Mesenchymal stem cell (in vitro differentiated cells and primary cell): Measurements from ENCODE around the gene ERLIN1.

ENCODE experiments used
- DNase-seq: peaks from one replicate; pipeline ENCODE4 v3.0.0-alpha.2; 2013
- H2AFZ ChIP-seq: one replicate; pipeline ENCODE4 v1.6.1; 2013; ENCODE audit warnings: low read depth, mild to moderate bottlenecking, control low read depth, inconsistent platforms, low read length, moderate library complexity
- H2AK5ac ChIP-seq: 2 replicates; pipeline ENCODE4 v1.6.1; 2013; ENCODE audit warnings: low read length, moderate library complexity, mild to moderate bottlenecking, inconsistent platforms; ENCODE audit not compliant: severe bottlenecking
- H2BK120ac ChIP-seq: one replicate; pipeline ENCODE4 v1.6.1; 2013; ENCODE audit warnings: low read depth, mild to moderate bottlenecking, inconsistent platforms, low read length, moderate library complexity
- H2BK12ac ChIP-seq, 2 experiments: one replicate each; pipeline ENCODE4 v1.6.1; 2013; ENCODE audit warnings: inconsistent platforms in 2 of 2, low read length in 2 of 2, mild to moderate bottlenecking in 2 of 2, moderate library complexity in 2 of 2, control low read depth in 1 of 2
- H2BK15ac ChIP-seq: one replicate; pipeline ENCODE4 v1.6.1; 2013; ENCODE audit warnings: mild to moderate bottlenecking, low read depth, inconsistent platforms; ENCODE audit not compliant: poor library complexity, severe bottlenecking
- H2BK5ac ChIP-seq: 2 replicates; pipeline ENCODE4 v1.6.1; 2013; ENCODE audit warnings: low read depth, mild to moderate bottlenecking, low read length, control low read depth, inconsistent platforms; ENCODE audit not compliant: poor library complexity, severe bottlenecking
- H3K14ac ChIP-seq, 2 experiments: one replicate each; pipeline ENCODE4 v1.6.1; 2013; ENCODE audit warnings: inconsistent platforms in 2 of 2, low read length in 2 of 2, control low read depth in 1 of 2, mild to moderate bottlenecking in 1 of 2, moderate library complexity in 1 of 2
- H3K18ac ChIP-seq, 2 experiments: one replicate each; pipeline ENCODE4 v1.6.1; 2013; ENCODE audit warnings: inconsistent platforms in 2 of 2, low read length in 2 of 2, control low read depth in 1 of 2, low read depth in 1 of 2, mild to moderate bottlenecking in 1 of 2
- H3K23ac ChIP-seq, 2 experiments: one replicate each; pipeline ENCODE4 v1.6.1; 2013; ENCODE audit warnings: inconsistent platforms in 2 of 2, low read length in 2 of 2, mild to moderate bottlenecking in 2 of 2, moderate library complexity in 2 of 2, control low read depth in 1 of 2
- H3K27ac ChIP-seq: 2 replicates; pipeline ENCODE4 v1.5.1; 2013; ENCODE audit warnings: mild to moderate bottlenecking, moderate library complexity, low read length, control low read depth, inconsistent platforms; ENCODE audit not compliant: poor library complexity, severe bottlenecking
- H3K27me3 ChIP-seq, 2 experiments: 2 replicates each; pipeline versions ENCODE4 v1.6.1 to v1.7.0; 2013; ENCODE audit warnings: low read length in 2 of 2, mild to moderate bottlenecking in 2 of 2, moderate library complexity in 2 of 2, control low read depth in 1 of 2, inconsistent platforms in 1 of 2; ENCODE audit not compliant: control insufficient read depth in 1 of 2, insufficient read depth in 1 of 2
- H3K36me3 ChIP-seq, 2 experiments: 2 replicates each; pipeline versions ENCODE4 v1.6.1 to v1.7.0; 2013; ENCODE audit warnings: low read length in 2 of 2, control low read depth in 1 of 2, inconsistent platforms in 1 of 2, low read depth in 1 of 2, mild to moderate bottlenecking in 1 of 2; ENCODE audit not compliant: insufficient read depth in 2 of 2, control insufficient read depth in 1 of 2
- H3K4ac ChIP-seq, 2 experiments: one replicate each; pipeline ENCODE4 v1.6.1; 2013; ENCODE audit warnings: inconsistent platforms in 2 of 2, low read length in 2 of 2, mild to moderate bottlenecking in 2 of 2, moderate library complexity in 2 of 2, control low read depth in 1 of 2, low read depth in 1 of 2
- H3K4me1 ChIP-seq: 2 replicates; pipeline ENCODE4 v1.6.1; 2013; ENCODE audit warnings: low read depth, low read length, control low read depth; ENCODE audit not compliant: control insufficient read depth, insufficient read depth
- H3K4me2 ChIP-seq: 2 replicates; pipeline ENCODE4 v1.6.1; 2013; ENCODE audit warnings: low read length, mild to moderate bottlenecking, inconsistent platforms; ENCODE audit not compliant: poor library complexity, severe bottlenecking
- H3K4me3 ChIP-seq, 2 experiments: 2 replicates each; pipeline versions ENCODE4 v1.5.1 to v1.7.0; 2013; ENCODE audit warnings: low read length in 2 of 2, mild to moderate bottlenecking in 2 of 2, control low read depth in 1 of 2, low read depth in 1 of 2; ENCODE audit not compliant: insufficient read depth in 1 of 2
- H3K79me1 ChIP-seq: replicated peaks from 2 replicates; pipeline ENCODE4 v1.6.1; 2013; ENCODE audit warnings: mild to moderate bottlenecking, control low read depth, low read length, inconsistent platforms; ENCODE audit not compliant: poor library complexity, severe bottlenecking
- H3K9ac ChIP-seq: 2 replicates; pipeline ENCODE4 v1.7.0; 2013; ENCODE audit warnings: mild to moderate bottlenecking, low read length, moderate library complexity
- H3K9me3 ChIP-seq: 2 replicates; pipeline ENCODE4 v1.7.0; 2013; ENCODE audit warnings: mild to moderate bottlenecking, low read length; ENCODE audit not compliant: control insufficient read depth
- H4K8ac ChIP-seq: one replicate; pipeline ENCODE4 v1.6.1; 2013; ENCODE audit warnings: inconsistent platforms, mild to moderate bottlenecking, low read length, moderate library complexity
- H4K91ac ChIP-seq: one replicate; pipeline ENCODE4 v1.6.1; 2013; ENCODE audit warnings: mild to moderate bottlenecking, low read length, inconsistent platforms
- WGBS: methylation state at CpG from one replicate; pipeline ENCODE4 v1.1.7; 2013; ENCODE audit warnings: mixed read lengths; 5-methylcytosine and 5-hydroxymethylcytosine counted together

ERLIN1 gene

DNA sequence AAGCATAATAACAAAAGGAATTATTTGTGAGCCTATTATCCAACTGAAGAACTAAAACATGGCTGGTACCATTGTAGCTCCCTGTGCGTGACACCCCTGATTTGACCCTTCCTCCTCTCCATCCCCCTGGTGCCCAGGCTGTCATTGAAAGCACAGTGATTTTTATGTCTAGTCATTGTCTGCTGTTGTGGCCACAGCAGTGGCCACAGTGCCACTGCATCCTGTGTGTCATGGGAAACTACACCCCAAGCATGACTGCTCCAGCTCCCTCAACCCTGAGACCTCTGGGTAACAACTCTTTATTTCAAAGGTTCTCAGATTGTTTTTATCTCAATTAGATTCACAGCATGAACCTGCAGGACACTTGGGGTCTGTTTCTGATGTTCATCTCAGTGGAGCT is 52.0 kb downstream of the ERLIN1 start:
- 88% methylated on average over 1 of the region's 1 CpG for WGBS

DNA sequence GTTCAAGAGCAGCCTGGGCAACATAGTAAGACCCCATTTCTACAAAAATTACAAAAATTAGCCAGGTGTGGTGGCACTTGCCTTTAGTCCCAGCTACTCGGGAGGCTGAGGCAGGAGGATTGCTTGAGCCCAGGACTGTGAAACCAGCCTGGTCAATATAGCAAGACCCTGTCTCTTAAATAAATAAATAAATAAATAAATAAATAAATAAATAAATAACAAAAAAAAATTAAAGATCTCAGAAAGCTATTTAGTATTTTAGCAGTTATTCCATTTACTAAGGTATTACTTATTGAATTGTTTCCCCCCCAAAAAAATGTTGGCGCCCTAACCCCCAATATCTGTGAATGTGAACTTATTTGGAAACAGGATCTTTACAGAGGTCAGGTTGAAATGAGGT is 53.4 kb downstream of the ERLIN1 start:
- Histone ChIP-seq H3K79me1 (no peaks in the 10 kb centered on the region), H3K4me3 (no peak overlapping the region), H2BK15ac (no peak overlapping the region), H3K27ac (no peak overlapping the region), H2AK5ac (no peak overlapping the region), H3K18ac (no peak overlapping the region), H4K91ac (no peak overlapping the region), H3K9ac (no peak overlapping the region), H2AFZ (no peak overlapping the region), H4K8ac (no peak overlapping the region), H2BK120ac (no peak overlapping the region), H2BK5ac (no peak overlapping the region), H3K9me3 (no peaks in the 10 kb centered on the region), H3K4me2 (no peak overlapping the region), H3K4ac (no peak overlapping the region), H3K23ac (no peak overlapping the region), H2BK12ac (no peak overlapping the region), H3K4me1 (no peaks in the 10 kb centered on the region), H3K36me3 (no peaks in the 10 kb centered on the region), H3K27me3 (peaks cover 5 to 38% of the 10 kb centered on the region in 2 experiments), H3K14ac (no peak overlapping the region)
- WGBS = 100% methylated on average over 2 of the region's 2 CpGs
- DNase-seq = no peak

More for the DNA sequence above, 52.0 kb downstream of the ERLIN1 start:
- Histone ChIP-seq H4K91ac (no peak overlapping the region), H3K4me2 (no peak overlapping the region), H3K4me3 (no peak overlapping the region), H3K36me3 (no peaks in the 10 kb centered on the region), H2BK15ac (no peak overlapping the region), H3K9ac (no peak overlapping the region), H3K23ac (no peak overlapping the region), H4K8ac (no peak overlapping the region), H3K4ac (no peak overlapping the region), H3K18ac (no peak overlapping the region), H2AK5ac (no peak overlapping the region), H3K14ac (no peak overlapping the region), H3K79me1 (no peaks in the 10 kb centered on the region), H3K4me1 (no peaks in the 10 kb centered on the region), H3K27me3 (peaks cover 5 to 34% of the 10 kb centered on the region in 2 experiments), H3K27ac (no peak overlapping the region), H2AFZ (no peak overlapping the region), H2BK5ac (no peak overlapping the region), H3K9me3 (no peaks in the 10 kb centered on the region), H2BK12ac (no peak overlapping the region), H2BK120ac (no peak overlapping the region)
- DNase-seq = no peak

DNA sequence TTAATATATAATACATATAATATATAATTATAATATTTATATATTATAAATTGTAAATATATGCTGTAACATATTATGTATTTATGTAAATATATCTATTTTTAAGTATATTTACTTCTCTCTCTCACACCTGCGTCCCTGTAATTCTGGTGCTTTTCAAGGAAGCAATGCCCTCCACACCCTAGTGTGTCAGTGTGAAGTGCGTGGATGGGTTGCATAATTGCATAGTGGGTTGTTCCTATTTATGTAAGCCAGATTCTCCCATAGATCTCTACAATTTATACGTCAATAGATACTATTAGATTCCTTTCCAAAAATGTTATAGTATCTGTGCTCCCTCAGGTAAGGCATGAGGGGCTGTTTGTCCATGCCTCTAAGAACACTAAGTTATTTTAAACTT is 54.3 kb downstream of the ERLIN1 start:
- no peak overlapping the region for H4K91ac ChIP-seq
- no peak overlapping the region for H2BK120ac ChIP-seq
- H3K79me1 ChIP-seq = no peaks in the 10 kb centered on the region
- H2BK5ac ChIP-seq = no peak overlapping the region
- no peak overlapping the region for H3K27ac ChIP-seq
- H3K4me2 ChIP-seq = no peak overlapping the region
- no peak overlapping the region for H3K18ac ChIP-seq
- no CpG with 5 or more reads among the region's 3 CpGs for WGBS
- no peaks in the 10 kb centered on the region for H3K4me1 ChIP-seq
- no peak overlapping the region for H4K8ac ChIP-seq
- H2AK5ac ChIP-seq = no peak overlapping the region
- H3K36me3 ChIP-seq = no peaks in the 10 kb centered on the region
- no peak overlapping the region for H3K14ac ChIP-seq
- H3K4ac ChIP-seq = no peak overlapping the region
- H2BK12ac ChIP-seq = no peak overlapping the region
- H3K9me3 ChIP-seq = no peaks in the 10 kb centered on the region
- no peak overlapping the region for H2AFZ ChIP-seq
- H3K9ac ChIP-seq = no peak overlapping the region
- peaks cover 5 to 33% of the 10 kb centered on the region in 2 experiments for H3K27me3 ChIP-seq
- no peak overlapping the region for H3K4me3 ChIP-seq
- no peak overlapping the region for H2BK15ac ChIP-seq
- no peak overlapping the region for H3K23ac ChIP-seq
- no peak for DNase-seq

DNA sequence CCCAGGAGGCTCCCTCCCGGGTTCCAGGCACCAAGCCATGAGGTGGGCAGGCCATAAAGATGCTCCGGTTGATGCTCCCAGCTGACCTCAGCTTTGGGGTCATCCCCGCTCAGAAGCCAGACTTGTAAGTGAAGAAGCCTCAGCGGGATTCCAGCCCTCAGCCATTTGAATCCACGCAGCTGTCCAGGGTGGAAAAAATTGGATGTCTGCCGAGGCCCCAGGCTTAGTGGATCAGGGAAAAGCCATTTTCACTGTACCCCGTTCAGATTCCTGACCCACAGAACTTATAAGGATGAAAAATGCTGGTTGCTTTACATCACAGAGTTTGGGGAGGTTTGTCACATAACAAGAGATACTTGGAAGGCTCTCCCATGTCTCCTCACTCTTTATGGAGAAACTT is 55.0 kb downstream of the ERLIN1 start:
- H4K91ac ChIP-seq = no peak overlapping the region
- no peak overlapping the region for H3K9ac ChIP-seq
- no peak overlapping the region for H2BK5ac ChIP-seq
- H3K9me3 ChIP-seq = no peaks in the 10 kb centered on the region
- no peak for DNase-seq
- no peak overlapping the region for H2AFZ ChIP-seq
- no peak overlapping the region for H2BK120ac ChIP-seq
- H2BK12ac ChIP-seq = no peak overlapping the region
- no peak overlapping the region for H2BK15ac ChIP-seq
- no peak overlapping the region for H3K4me2 ChIP-seq
- no peak overlapping the region for H3K14ac ChIP-seq
- no peak overlapping the region for H2AK5ac ChIP-seq
- H3K36me3 ChIP-seq = no peaks in the 10 kb centered on the region
- no peak overlapping the region for H3K18ac ChIP-seq
- no peak overlapping the region for H3K4ac ChIP-seq
- WGBS = 86% methylated on average over 6 of the region's 7 CpGs
- H3K79me1 ChIP-seq = no peaks in the 10 kb centered on the region
- H3K27me3 ChIP-seq = peaks cover 5 to 25% of the 10 kb centered on the region in 2 experiments
- H3K27ac ChIP-seq = no peak overlapping the region
- no peak overlapping the region for H3K23ac ChIP-seq
- no peaks in the 10 kb centered on the region for H3K4me1 ChIP-seq
- no peak overlapping the region for H3K4me3 ChIP-seq
- no peak overlapping the region for H4K8ac ChIP-seq
